Subcutaneous abdominal adipose tissue (tissue), 5 donors: ENCODE measurements around the gene NIN.

Source experiments
- H3K27ac ChIP-seq: one replicate; pipeline ENCODE4 v1.7.0; 2013; ENCODE audit warnings: low read depth, mild to moderate bottlenecking, inconsistent platforms, low read length, moderate library complexity
- H3K27me3 ChIP-seq, 5 donors: one replicate each; pipeline ENCODE4 v1.7.0; 2013; ENCODE audit warnings: low read length in 5 of 5, inconsistent platforms in 1 of 5; ENCODE audit not compliant: control insufficient read depth in 5 of 5, insufficient read depth in 4 of 5
- H3K36me3 ChIP-seq, 5 donors: one replicate each; pipeline ENCODE4 v1.7.0; 2013; ENCODE audit warnings: low read length in 5 of 5; ENCODE audit not compliant: control insufficient read depth in 5 of 5, insufficient read depth in 5 of 5
- H3K4me1 ChIP-seq, 5 donors: one replicate each; pipeline ENCODE4 v1.7.0; 2013; ENCODE audit warnings: low read length in 5 of 5, mild to moderate bottlenecking in 3 of 5, moderate library complexity in 1 of 5; ENCODE audit not compliant: control insufficient read depth in 5 of 5, insufficient read depth in 5 of 5
- H3K4me3 ChIP-seq, 5 donors: one replicate each; pipeline ENCODE4 v1.7.0; 2013; ENCODE audit warnings: low read length in 5 of 5, low read depth in 1 of 5
- H3K9ac ChIP-seq, 5 donors: one replicate each; pipeline ENCODE4 v1.7.0; 2013; ENCODE audit warnings: low read length in 5 of 5, mild to moderate bottlenecking in 4 of 5, moderate library complexity in 3 of 5
- H3K9me3 ChIP-seq, 5 donors: one replicate each; pipeline ENCODE4 v1.7.0; 2013; ENCODE audit warnings: low read length in 5 of 5; ENCODE audit not compliant: control insufficient read depth in 5 of 5
- donor health status: healthy.
- donor health status: healthy.
- donor health status: healthy.
- donor health status: healthy.
- donor health status: healthy.

The NIN gene

GRCh38 chr14:50728836-50729235, 102.1 kb downstream of the NIN start:
- H3K9me3 ChIP-seq: no peaks in the 10 kb centered on the region
- no peaks in the 10 kb centered on the region for H3K27me3 ChIP-seq
- peaks cover 44 to 79% (median 62%) of the 10 kb centered on the region in 5 donors for H3K36me3 ChIP-seq
- H3K9ac ChIP-seq: no peak overlapping the region
- H3K4me3 ChIP-seq: no peak overlapping the region
- H3K27ac ChIP-seq: no peak overlapping the region
- no peaks in the 10 kb centered on the region for H3K4me1 ChIP-seq

GRCh38 chr14:50726372-50727107, 104.4 kb downstream of the NIN start:
- H3K4me3 ChIP-seq: no peak overlapping the region
- H3K9ac ChIP-seq: no peak overlapping the region
- H3K9me3 ChIP-seq: no peaks in the 10 kb centered on the region
- peaks cover 60 to 77% (median 65%) of the 10 kb centered on the region in 5 donors for H3K36me3 ChIP-seq
- H3K27me3 ChIP-seq: no peaks in the 10 kb centered on the region
- no peak overlapping the region for H3K27ac ChIP-seq
- no peaks in the 10 kb centered on the region for H3K4me1 ChIP-seq

GRCh38 chr14:50725761-50726160, 105.2 kb downstream of the NIN start:
- H3K27ac ChIP-seq: no peak overlapping the region
- H3K4me3 ChIP-seq: no peak overlapping the region
- no peak overlapping the region for H3K9ac ChIP-seq
- H3K9me3 ChIP-seq: no peaks in the 10 kb centered on the region
- no peaks in the 10 kb centered on the region for H3K4me1 ChIP-seq
- H3K27me3 ChIP-seq: no peaks in the 10 kb centered on the region
- peaks cover 64 to 79% (median 66%) of the 10 kb centered on the region in 5 donors for H3K36me3 ChIP-seq

GRCh38 chr14:50719911-50720759, 110.8 kb downstream of the NIN start:
- no peak overlapping the region for H3K27ac ChIP-seq
- H3K9me3 ChIP-seq: no peaks in the 10 kb centered on the region
- no peaks in the 10 kb centered on the region for H3K27me3 ChIP-seq
- no peak overlapping the region for H3K4me3 ChIP-seq
- H3K36me3 ChIP-seq: peaks cover 25 to 39% (median 30%) of the 10 kb centered on the region in 5 donors
- H3K9ac ChIP-seq: no peak overlapping the region
- no peaks in the 10 kb centered on the region for H3K4me1 ChIP-seq

GRCh38 chr14:50718949-50719348, 112.0 kb downstream of the NIN start:
- Histone ChIP-seq H3K27ac (no peak overlapping the region), H3K9ac (no peak overlapping the region)

GRCh38 chr14:50717811-50718210, 113.2 kb downstream of the NIN start:
- Histone ChIP-seq H3K9me3 (no peaks in the 10 kb centered on the region), H3K4me3 (no peak overlapping the region), H3K36me3 (peaks cover 8 to 19% (median 9%) of the 10 kb centered on the region in 5 donors), H3K27me3 (no peaks in the 10 kb centered on the region), H3K9ac (no peak overlapping the region), H3K27ac (no peak overlapping the region), H3K4me1 (peaks cover 0 to 2% (median 0%) of the 10 kb centered on the region in 5 donors)

More at GRCh38 chr14:50718949-50719348, 112.0 kb downstream of the NIN start:
- Histone ChIP-seq H3K4me3 (no peak overlapping the region), H3K27me3 (no peaks in the 10 kb centered on the region), H3K36me3 (peaks cover 13 to 29% (median 18%) of the 10 kb centered on the region in 5 donors), H3K4me1 (no peaks in the 10 kb centered on the region), H3K9me3 (no peaks in the 10 kb centered on the region)

- no peak overlapping the region for H3K9ac ChIP-seq
- H3K4me1 ChIP-seq: peaks cover 0 to 3% (median 0%) of the 10 kb centered on the region in 5 donors
- no peaks in the 10 kb centered on the region for H3K36me3 ChIP-seq
- no peak overlapping the region for H3K27ac ChIP-seq
- no peak overlapping the region for H3K4me3 ChIP-seq
- H3K27me3 ChIP-seq: no peaks in the 10 kb centered on the region
- H3K9me3 ChIP-seq: no peaks in the 10 kb centered on the region
Measured at GRCh38 chr14:50714450-50715073, 116.4 kb downstream of the NIN start.

- no peak overlapping the region for H3K9ac ChIP-seq
- no peaks in the 10 kb centered on the region for H3K36me3 ChIP-seq
- no peaks in the 10 kb centered on the region for H3K27me3 ChIP-seq
- peaks cover 0 to 3% (median 0%) of the 10 kb centered on the region in 5 donors for H3K4me1 ChIP-seq
- no peaks in the 10 kb centered on the region for H3K9me3 ChIP-seq
- H3K4me3 ChIP-seq: no peak overlapping the region
- no peak overlapping the region for H3K27ac ChIP-seq
Measured at GRCh38 chr14:50711043-50711442, 119.9 kb downstream of the NIN start.

- no peak overlapping the region for H3K27ac ChIP-seq
- H3K9me3 ChIP-seq: no peaks in the 10 kb centered on the region
- H3K4me3 ChIP-seq: no peak overlapping the region
- H3K36me3 ChIP-seq: no peaks in the 10 kb centered on the region
- H3K4me1 ChIP-seq: no peaks in the 10 kb centered on the region
- no peak overlapping the region for H3K9ac ChIP-seq
- peaks cover 0 to 3% (median 0%) of the 10 kb centered on the region in 5 donors for H3K27me3 ChIP-seq
Measured at GRCh38 chr14:50705026-50705593, 125.9 kb downstream of the NIN start.
